Measurements from ENCODE around the gene CDK5RAP2. TPM values are rescaled to one million over a fixed set of nuclear protein-coding genes. Genes with fewer than 3 reads are reported as not detected.

Gene CDK5RAP2
- total and polyA plus RNA-seq, 10 of the 15 experiments (the other 5 are each of a cell fraction or from before 2014, with no cell fraction given), result 16.2 to 53.5 (median 34.5) TPM

GRCh38 chr9:120474591-120475243 lies 105.2 kb downstream of the CDK5RAP2 start:
- Histone ChIP-seq H3K79me2 (ENCODE audit: control insufficient read depth, insufficient read depth, low read length) (no peaks in the 10 kb centered on the region), H3K4me1 (ENCODE audit: control insufficient read depth, insufficient read depth, low read length) (no peaks in the 10 kb centered on the region), H3K36me3 (ENCODE audit: control insufficient read depth in 2 of 2, insufficient read depth in 2 of 2, low read length in 1 of 2) (peaks cover 11 to 12% of the 10 kb centered on the region in 2 experiments; a peak in 3 of 4 replicates), H3K4me3 (no peak overlapping the region), H3K9ac (ENCODE audit: control insufficient read depth, insufficient read depth, low read length) (no peak overlapping the region), H2AFZ (ENCODE audit: control insufficient read depth, low read depth, low read length) (no peak overlapping the region), H3K9me3 (replicated peaks; ENCODE audit: control insufficient read depth, insufficient read depth, low read length) (no peaks in the 10 kb centered on the region), H3K4me2 (ENCODE audit: control insufficient read depth, insufficient read depth) (no peak overlapping the region), H3K27me3 (replicated peaks in 1 of 2; ENCODE audit: control insufficient read depth in 2 of 2, insufficient read depth in 2 of 2, low read length in 1 of 2) (no peaks in the 10 kb centered on the region), H3K27ac (ENCODE audit: control insufficient read depth, insufficient read depth) (no peak overlapping the region), H4K20me1 (ENCODE audit: control insufficient read depth, insufficient read depth) (no peaks in the 10 kb centered on the region)
- DNase-seq (ENCODE audit: low read depth, low spot score) (no peak), FAIRE-seq (peak; percentile 44), ATAC-seq (no peak)
- CTCF ChIA-PET, result no interaction called here
- POLR2A ChIA-PET, result no interaction called here
- WGBS (ENCODE audit: insufficient coverage, insufficient replicate concordance, low lambda C conversion rate, missing lambda C conversion rate), result 16% methylated on average over 3 of the region's 3 CpGs
- in situ Hi-C loops (cut with MboI), result loop anchor here (5.0 kb wide), 1 partner anchor 52 kb away; no protein-coding TSS in a partner anchor
- BruUV-seq (replicated peaks), result no TSS peak
- intact Hi-C loops (cut with micrococcal nuclease; ENCODE audit: unreplicated experiment), result no loop called here
- SMC1A ChIA-PET (ENCODE audit: uncharacterized antibody, unreplicated experiment), result no interaction called here
- TF ChIP-seq ZNF622 (IDR thresholded peaks at IDR 0.05) (no peak), ZBED1 (IDR thresholded peaks at IDR 0.05; ENCODE audit: borderline replicate concordance) (no peak), SPI1 (IDR thresholded peaks at IDR 0.05; ENCODE audit: borderline replicate concordance, insufficient read depth, low read depth, low read length) (0 out of 2 replicates have a peak, but pooled peaks have one; percentile 9), ZBTB33 (IDR thresholded peaks at IDR 0.05) (no peak), SREBF1 (IDR thresholded peaks at IDR 0.05; ENCODE audit: low read length) (no peak)
- TF ChIP-seq, protein P1, sequence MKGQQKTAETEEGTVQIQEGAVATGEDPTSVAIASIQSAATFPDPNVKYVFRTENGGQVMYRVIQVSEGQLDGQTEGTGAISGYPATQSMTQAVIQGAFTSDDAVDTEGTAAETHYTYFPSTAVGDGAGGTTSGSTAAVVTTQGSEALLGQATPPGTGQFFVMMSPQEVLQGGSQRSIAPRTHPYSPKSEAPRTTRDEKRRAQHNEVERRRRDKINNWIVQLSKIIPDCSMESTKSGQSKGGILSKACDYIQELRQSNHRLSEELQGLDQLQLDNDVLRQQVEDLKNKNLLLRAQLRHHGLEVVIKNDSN (IDR thresholded peaks at IDR 0.05; ENCODE audit: borderline replicate concordance, extremely low read length, insufficient read depth, low read depth, low read length), result no peak
- TF ChIP-seq, protein P2, sequence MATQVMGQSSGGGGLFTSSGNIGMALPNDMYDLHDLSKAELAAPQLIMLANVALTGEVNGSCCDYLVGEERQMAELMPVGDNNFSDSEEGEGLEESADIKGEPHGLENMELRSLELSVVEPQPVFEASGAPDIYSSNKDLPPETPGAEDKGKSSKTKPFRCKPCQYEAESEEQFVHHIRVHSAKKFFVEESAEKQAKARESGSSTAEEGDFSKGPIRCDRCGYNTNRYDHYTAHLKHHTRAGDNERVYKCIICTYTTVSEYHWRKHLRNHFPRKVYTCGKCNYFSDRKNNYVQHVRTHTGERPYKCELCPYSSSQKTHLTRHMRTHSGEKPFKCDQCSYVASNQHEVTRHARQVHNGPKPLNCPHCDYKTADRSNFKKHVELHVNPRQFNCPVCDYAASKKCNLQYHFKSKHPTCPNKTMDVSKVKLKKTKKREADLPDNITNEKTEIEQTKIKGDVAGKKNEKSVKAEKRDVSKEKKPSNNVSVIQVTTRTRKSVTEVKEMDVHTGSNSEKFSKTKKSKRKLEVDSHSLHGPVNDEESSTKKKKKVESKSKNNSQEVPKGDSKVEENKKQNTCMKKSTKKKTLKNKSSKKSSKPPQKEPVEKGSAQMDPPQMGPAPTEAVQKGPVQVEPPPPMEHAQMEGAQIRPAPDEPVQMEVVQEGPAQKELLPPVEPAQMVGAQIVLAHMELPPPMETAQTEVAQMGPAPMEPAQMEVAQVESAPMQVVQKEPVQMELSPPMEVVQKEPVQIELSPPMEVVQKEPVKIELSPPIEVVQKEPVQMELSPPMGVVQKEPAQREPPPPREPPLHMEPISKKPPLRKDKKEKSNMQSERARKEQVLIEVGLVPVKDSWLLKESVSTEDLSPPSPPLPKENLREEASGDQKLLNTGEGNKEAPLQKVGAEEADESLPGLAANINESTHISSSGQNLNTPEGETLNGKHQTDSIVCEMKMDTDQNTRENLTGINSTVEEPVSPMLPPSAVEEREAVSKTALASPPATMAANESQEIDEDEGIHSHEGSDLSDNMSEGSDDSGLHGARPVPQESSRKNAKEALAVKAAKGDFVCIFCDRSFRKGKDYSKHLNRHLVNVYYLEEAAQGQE (IDR thresholded peaks at IDR 0.05; ENCODE audit: low read depth, low read length), result no peak
- RAD21 ChIA-PET (ENCODE audit: unreplicated experiment), result interaction anchor here (1.0 kb wide), 1 partner anchor 145 kb away, joined by 3 read pairs; no protein-coding TSS in a partner anchor
